GM23338 (cell line): ENCODE measurements around the gene ITIH3. TPM values are rescaled to one million over a fixed set of nuclear protein-coding genes. Genes with fewer than 3 reads are reported as not detected.

ENCODE experiments used
- ATAC-seq: fragments of 200-7000 bp; cut with Tn5 transposase; 3 replicates; pipeline ENCODE4 v1.9.1; 2020
- DNase-seq: peaks from one replicate; pipeline ENCODE4 v3.0.0-alpha.2; 2015; ENCODE audit warnings: low spot score
- H2AFZ ChIP-seq: fragments of 200-600 bp; sonication (generic); 2 replicates; pipeline ENCODE4 v1.8.0; 2016; ENCODE audit warnings: antibody characterized with exemption, mild to moderate bottlenecking, moderate library complexity
- H3F3A ChIP-seq: fragments of 200-600 bp; sonication (generic); replicated peaks from 2 replicates; pipeline ENCODE4 v1.8.0; 2017; ENCODE audit warnings: antibody characterized with exemption, mixed run types, low read depth
- H3K27ac ChIP-seq: fragments of 200-600 bp; sonication (generic); 2 replicates; pipeline ENCODE4 v1.6.1; 2016; ENCODE audit warnings: low read depth
- H3K27me3 ChIP-seq: fragments of 200-600 bp; sonication (generic); 2 replicates; pipeline ENCODE4 v1.8.0; 2016; ENCODE audit warnings: mild to moderate bottlenecking, mixed run types, moderate library complexity; ENCODE audit not compliant: insufficient read depth
- H3K36me3 ChIP-seq: fragments of 200-600 bp; sonication (generic); 2 replicates; pipeline ENCODE4 v1.8.0; 2016; ENCODE audit warnings: mild to moderate bottlenecking; ENCODE audit not compliant: insufficient read depth
- H3K4me1 ChIP-seq: fragments of 200-600 bp; sonication (generic); 2 replicates; pipeline ENCODE4 v1.8.0; 2016; ENCODE audit warnings: mild to moderate bottlenecking, moderate library complexity; ENCODE audit not compliant: insufficient read depth
- H3K4me2 ChIP-seq: fragments of 200-600 bp; sonication (generic); 2 replicates; pipeline ENCODE4 v1.7.1; 2017; ENCODE audit warnings: mixed run types
- H3K4me3 ChIP-seq: fragments of 200-600 bp; sonication (generic); 2 replicates; pipeline ENCODE4 v1.6.1; 2016; ENCODE audit warnings: mixed run types
- H3K79me2 ChIP-seq: fragments of 200-600 bp; sonication (generic); replicated peaks from 2 replicates; pipeline ENCODE4 v1.8.0; 2017; ENCODE audit warnings: mild to moderate bottlenecking; ENCODE audit not compliant: insufficient read depth
- H3K9me2 ChIP-seq: fragments of 200-600 bp; sonication (generic); 2 replicates; pipeline ENCODE4 v1.8.0; 2017; ENCODE audit not compliant: insufficient read depth
- H4K20me1 ChIP-seq: fragments of 200-600 bp; sonication (generic); replicated peaks from 2 replicates; pipeline ENCODE4 v1.8.0; 2017; ENCODE audit warnings: mild to moderate bottlenecking; ENCODE audit not compliant: insufficient read depth
- H3K27ac Mint-ChIP-seq: 2 replicates; pipeline ENCODE4 v1.8.0; 2020; ENCODE audit warnings: inconsistent platforms, mild to moderate bottlenecking, moderate library complexity, mixed read lengths
- H3K27me3 Mint-ChIP-seq: 3 replicates; pipeline ENCODE4 v1.8.0; 2022; ENCODE audit warnings: low read depth, mild to moderate bottlenecking, moderate library complexity, mixed read lengths, inconsistent platforms; ENCODE audit not compliant: insufficient read depth, poor library complexity
- H3K36me3 Mint-ChIP-seq: 3 replicates; pipeline ENCODE4 v1.8.0; 2021; ENCODE audit warnings: low read depth, mild to moderate bottlenecking, inconsistent platforms, moderate library complexity, mixed read lengths
- H3K4me1 Mint-ChIP-seq: 3 replicates; pipeline ENCODE4 v1.8.0; 2020; ENCODE audit warnings: mild to moderate bottlenecking, inconsistent platforms, mixed read lengths
- H3K4me3 Mint-ChIP-seq: 3 replicates; pipeline ENCODE4 v1.8.0; 2021; ENCODE audit warnings: moderate library complexity, mild to moderate bottlenecking, inconsistent platforms, mixed read lengths
- H3K9me3 Mint-ChIP-seq: 3 replicates; pipeline ENCODE4 v1.8.0; 2020; ENCODE audit warnings: moderate library complexity, mild to moderate bottlenecking, inconsistent platforms, mixed read lengths
- CREB1 ChIP-seq: fragments of 250-450 bp; sonication (Bioruptor Pico); IDR thresholded peaks from 2 replicates; pipeline ENCODE4 v1.5.0; 2020; ENCODE audit warnings: low read depth, mild to moderate bottlenecking, moderate library complexity
- EZH2 ChIP-seq: fragments of 200-600 bp; sonication (generic); IDR thresholded peaks from one replicate; pipeline ENCODE4 v1.8.0; 2017; ENCODE audit warnings: antibody characterized with exemption, mild to moderate bottlenecking, low read depth; ENCODE audit not compliant: unreplicated experiment
- EZH2phosphoT487 ChIP-seq: fragments of 200-600 bp; sonication (generic); IDR thresholded peaks from one replicate; pipeline ENCODE4 v1.8.1; 2018; ENCODE audit warnings: antibody characterized with exemption; ENCODE audit not compliant: unreplicated experiment
- NANOG ChIP-seq: IDR thresholded peaks from 2 replicates; pipeline ENCODE4 v1.6.1; 2016; ENCODE audit warnings: antibody characterized with exemption, borderline replicate concordance
- POLR2AphosphoS5 ChIP-seq: IDR thresholded peaks from 2 replicates; pipeline ENCODE4 v1.6.1; 2016; ENCODE audit warnings: antibody characterized with exemption, low read depth
- ZNF114 ChIP-seq: fragments of 250-450 bp; sonication (Bioruptor Pico); IDR thresholded peaks from 2 replicates; pipeline ENCODE4 v1.5.0; 2020; ENCODE audit warnings: mild to moderate bottlenecking, moderate library complexity
- ZNF331 ChIP-seq: fragments of 250-450 bp; sonication (Bioruptor Pico); IDR thresholded peaks from 2 replicates; pipeline ENCODE4 v1.5.0; 2020; ENCODE audit warnings: low read depth, mild to moderate bottlenecking, moderate library complexity
- polyA plus RNA-seq: library from polyadenylated mRNA; unstranded; fragments of >200 nt; fragmentation: Nextera tagmentation; extraction: Ambion mirVana; gene quantifications from 2 replicates; pipeline ENCODE4 v1.2.1, GENCODE V29; 2016
- total RNA-seq: library from RNA; depleted of rRNA; stranded (reverse); fragments of >200 nt; shearing (Covaris generic); gene quantifications from 2 replicates; pipeline ENCODE4 v1.2.3, GENCODE V29; 2014
- TF ChIP-seq, protein P1 (sequence below): IDR thresholded peaks from 2 replicates; pipeline ENCODE4 v1.6.1; 2016; ENCODE audit warnings: antibody characterized with exemption
- TF ChIP-seq, protein P2 (sequence below): IDR thresholded peaks from one replicate; pipeline ENCODE4 v1.6.1; 2018; ENCODE audit warnings: antibody characterized with exemption; ENCODE audit not compliant: unreplicated experiment
- TF ChIP-seq, protein P3 (sequence below), 2 experiments: fragments of 200-600 bp in 1 of 2; sonication (generic) in 1 of 2; conservative IDR thresholded peaks; 2 replicates each; pipeline versions ENCODE4 v1.5.1 to v1.6.1; 2016 to 2017; ENCODE audit warnings: antibody characterized with exemption in 2 of 2, low read depth in 2 of 2, mild to moderate bottlenecking in 2 of 2, moderate library complexity in 1 of 2

Gene ITIH3
- total and polyA plus RNA-seq, 2 experiments from 2014 or later: not detected

DNA sequence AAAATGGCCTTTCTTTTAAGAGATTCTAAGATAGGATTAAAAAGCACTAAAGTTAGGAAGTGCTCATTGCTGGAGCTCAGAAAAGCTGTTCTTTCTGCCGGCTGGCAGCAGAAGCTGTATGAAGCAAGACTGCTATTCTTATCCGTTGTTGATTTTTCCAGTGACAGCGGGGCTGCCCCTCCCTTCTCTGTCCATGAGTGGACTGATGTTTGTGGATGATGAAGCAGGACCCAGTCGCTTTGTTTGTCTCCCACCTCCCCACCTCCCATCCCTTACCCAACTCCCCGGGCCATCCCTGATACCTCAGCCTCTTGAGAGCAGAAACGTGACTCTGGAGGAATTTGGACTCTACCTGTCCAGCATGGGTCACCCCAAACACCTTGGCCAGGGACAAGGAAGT, 50.6 kb downstream of the ITIH3 start:
- no peak for DNase-seq
- no peak for ATAC-seq

DNA sequence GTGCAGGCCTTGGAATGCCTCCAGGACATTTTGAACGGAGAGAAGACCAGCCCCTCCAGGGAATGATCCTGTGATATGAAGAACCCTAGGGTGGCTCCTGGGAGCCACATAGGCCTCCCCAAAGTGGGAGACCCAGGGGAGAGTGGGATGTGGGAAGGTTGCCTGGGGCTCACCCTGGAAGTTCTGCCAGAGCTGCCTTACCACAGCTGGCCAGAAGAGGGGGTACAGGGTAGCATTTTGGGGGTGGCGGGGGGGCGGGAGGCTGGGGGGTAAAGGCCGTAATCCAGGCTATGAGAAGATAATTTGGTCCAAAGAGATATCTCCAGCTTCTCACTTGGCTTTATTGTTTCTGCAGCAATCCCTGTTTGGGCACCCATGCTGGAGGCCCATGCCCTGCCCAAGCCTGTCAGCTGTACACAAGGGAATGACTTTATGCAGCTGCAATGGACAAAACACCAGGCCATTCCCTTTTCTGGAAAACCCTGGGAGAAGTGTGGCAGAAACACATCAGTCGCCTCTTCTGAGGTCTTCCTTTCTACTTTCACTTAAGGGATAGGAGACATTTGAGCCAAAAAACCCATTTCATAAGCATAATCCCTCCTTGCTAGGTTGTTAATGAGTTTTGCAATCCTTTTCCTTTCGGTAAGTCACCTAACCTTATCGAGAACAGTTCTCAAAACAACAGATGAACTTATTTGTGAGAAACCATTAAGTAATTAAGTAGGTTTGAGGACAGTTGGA, 51.3 kb downstream of the ITIH3 start:
- no peaks in the 10 kb centered on the region for H3K9me2 ChIP-seq

More for the DNA sequence above, 50.6 kb downstream of the ITIH3 start:
- peaks cover 36% of the 10 kb centered on the region for H3K36me3 Mint-ChIP-seq
- H3K4me3 Mint-ChIP-seq: no peak overlapping the region
- no peaks in the 10 kb centered on the region for H3F3A ChIP-seq
- H3K79me2 ChIP-seq: no peaks in the 10 kb centered on the region
- H3K4me1 Mint-ChIP-seq: peaks cover 11% of the 10 kb centered on the region
- 0 out of 2 replicates have a peak, but pooled peaks cover 3% of the 10 kb centered on the region for H3K36me3 ChIP-seq
- no peak overlapping the region for H3K4me3 ChIP-seq
- no peak overlapping the region for H3K4me2 ChIP-seq
- H3K9me2 ChIP-seq: no peaks in the 10 kb centered on the region
- peaks cover 2% of the 10 kb centered on the region; the same call in 1 of the 2 replicates for H4K20me1 ChIP-seq
- H3K4me1 ChIP-seq: 0 out of 2 replicates have a peak, but pooled peaks cover 4% of the 10 kb centered on the region
- H3K27me3 ChIP-seq: no peaks in the 10 kb centered on the region
- H2AFZ ChIP-seq: no peak overlapping the region
- peaks cover 9% of the 10 kb centered on the region for H3K27me3 Mint-ChIP-seq
- TF ChIP-seq POLR2AphosphoS5 (no peak), NANOG (no peak), ZNF331 (CRISPR knock-in tag) (no peak), CREB1 (CRISPR knock-in tag) (no peak), ZNF114 (CRISPR knock-in tag) (no peak), EZH2 (no peak)
- TF ChIP-seq, protein P1, sequence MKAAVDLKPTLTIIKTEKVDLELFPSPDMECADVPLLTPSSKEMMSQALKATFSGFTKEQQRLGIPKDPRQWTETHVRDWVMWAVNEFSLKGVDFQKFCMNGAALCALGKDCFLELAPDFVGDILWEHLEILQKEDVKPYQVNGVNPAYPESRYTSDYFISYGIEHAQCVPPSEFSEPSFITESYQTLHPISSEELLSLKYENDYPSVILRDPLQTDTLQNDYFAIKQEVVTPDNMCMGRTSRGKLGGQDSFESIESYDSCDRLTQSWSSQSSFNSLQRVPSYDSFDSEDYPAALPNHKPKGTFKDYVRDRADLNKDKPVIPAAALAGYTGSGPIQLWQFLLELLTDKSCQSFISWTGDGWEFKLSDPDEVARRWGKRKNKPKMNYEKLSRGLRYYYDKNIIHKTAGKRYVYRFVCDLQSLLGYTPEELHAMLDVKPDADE: no peak
- TF ChIP-seq, protein P2, sequence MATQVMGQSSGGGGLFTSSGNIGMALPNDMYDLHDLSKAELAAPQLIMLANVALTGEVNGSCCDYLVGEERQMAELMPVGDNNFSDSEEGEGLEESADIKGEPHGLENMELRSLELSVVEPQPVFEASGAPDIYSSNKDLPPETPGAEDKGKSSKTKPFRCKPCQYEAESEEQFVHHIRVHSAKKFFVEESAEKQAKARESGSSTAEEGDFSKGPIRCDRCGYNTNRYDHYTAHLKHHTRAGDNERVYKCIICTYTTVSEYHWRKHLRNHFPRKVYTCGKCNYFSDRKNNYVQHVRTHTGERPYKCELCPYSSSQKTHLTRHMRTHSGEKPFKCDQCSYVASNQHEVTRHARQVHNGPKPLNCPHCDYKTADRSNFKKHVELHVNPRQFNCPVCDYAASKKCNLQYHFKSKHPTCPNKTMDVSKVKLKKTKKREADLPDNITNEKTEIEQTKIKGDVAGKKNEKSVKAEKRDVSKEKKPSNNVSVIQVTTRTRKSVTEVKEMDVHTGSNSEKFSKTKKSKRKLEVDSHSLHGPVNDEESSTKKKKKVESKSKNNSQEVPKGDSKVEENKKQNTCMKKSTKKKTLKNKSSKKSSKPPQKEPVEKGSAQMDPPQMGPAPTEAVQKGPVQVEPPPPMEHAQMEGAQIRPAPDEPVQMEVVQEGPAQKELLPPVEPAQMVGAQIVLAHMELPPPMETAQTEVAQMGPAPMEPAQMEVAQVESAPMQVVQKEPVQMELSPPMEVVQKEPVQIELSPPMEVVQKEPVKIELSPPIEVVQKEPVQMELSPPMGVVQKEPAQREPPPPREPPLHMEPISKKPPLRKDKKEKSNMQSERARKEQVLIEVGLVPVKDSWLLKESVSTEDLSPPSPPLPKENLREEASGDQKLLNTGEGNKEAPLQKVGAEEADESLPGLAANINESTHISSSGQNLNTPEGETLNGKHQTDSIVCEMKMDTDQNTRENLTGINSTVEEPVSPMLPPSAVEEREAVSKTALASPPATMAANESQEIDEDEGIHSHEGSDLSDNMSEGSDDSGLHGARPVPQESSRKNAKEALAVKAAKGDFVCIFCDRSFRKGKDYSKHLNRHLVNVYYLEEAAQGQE: no peak
- no peak overlapping the region for H3K27ac Mint-ChIP-seq
- no peaks in the 10 kb centered on the region for H3K9me3 Mint-ChIP-seq
- no peak overlapping the region for H3K27ac ChIP-seq

More for the DNA sequence above, 51.3 kb downstream of the ITIH3 start:
- Histone ChIP-seq H3K79me2 (no peaks in the 10 kb centered on the region), H3K4me3 (no peak overlapping the region), H2AFZ (no peak overlapping the region), H4K20me1 (peaks cover 2% of the 10 kb centered on the region; the same call in 1 of the 2 replicates), H3K4me2 (no peak overlapping the region), H3K4me1 (0 out of 2 replicates have a peak, but pooled peaks cover 4% of the 10 kb centered on the region), H3K36me3 (0 out of 2 replicates have a peak, but pooled peaks cover 3% of the 10 kb centered on the region), H3K27me3 (no peaks in the 10 kb centered on the region), H3K27ac (no peak overlapping the region), H3F3A (no peaks in the 10 kb centered on the region)
- no peak overlapping the region for H3K4me3 Mint-ChIP-seq
- H3K27me3 Mint-ChIP-seq: peaks cover 7% of the 10 kb centered on the region
- H3K4me1 Mint-ChIP-seq: peaks cover 11% of the 10 kb centered on the region
- no peak for TF ChIP-seq ZNF114 (CRISPR knock-in tag)
- TF ChIP-seq, protein P3, sequence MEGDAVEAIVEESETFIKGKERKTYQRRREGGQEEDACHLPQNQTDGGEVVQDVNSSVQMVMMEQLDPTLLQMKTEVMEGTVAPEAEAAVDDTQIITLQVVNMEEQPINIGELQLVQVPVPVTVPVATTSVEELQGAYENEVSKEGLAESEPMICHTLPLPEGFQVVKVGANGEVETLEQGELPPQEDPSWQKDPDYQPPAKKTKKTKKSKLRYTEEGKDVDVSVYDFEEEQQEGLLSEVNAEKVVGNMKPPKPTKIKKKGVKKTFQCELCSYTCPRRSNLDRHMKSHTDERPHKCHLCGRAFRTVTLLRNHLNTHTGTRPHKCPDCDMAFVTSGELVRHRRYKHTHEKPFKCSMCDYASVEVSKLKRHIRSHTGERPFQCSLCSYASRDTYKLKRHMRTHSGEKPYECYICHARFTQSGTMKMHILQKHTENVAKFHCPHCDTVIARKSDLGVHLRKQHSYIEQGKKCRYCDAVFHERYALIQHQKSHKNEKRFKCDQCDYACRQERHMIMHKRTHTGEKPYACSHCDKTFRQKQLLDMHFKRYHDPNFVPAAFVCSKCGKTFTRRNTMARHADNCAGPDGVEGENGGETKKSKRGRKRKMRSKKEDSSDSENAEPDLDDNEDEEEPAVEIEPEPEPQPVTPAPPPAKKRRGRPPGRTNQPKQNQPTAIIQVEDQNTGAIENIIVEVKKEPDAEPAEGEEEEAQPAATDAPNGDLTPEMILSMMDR (conservative IDR thresholded peaks at IDR 0.05; ENCODE audit: low read depth in 2 of 2): peak; percentile 47 to 51; a peak in 3 of 4 replicates
- no peak for TF ChIP-seq NANOG
- TF ChIP-seq, protein P1: no peak
- TF ChIP-seq EZH2phosphoT487: no peak
- no peak for TF ChIP-seq ZNF331 (CRISPR knock-in tag)
- no peaks in the 10 kb centered on the region for H3K9me3 Mint-ChIP-seq
- peak; percentile 47 for DNase-seq
- peak; percentile 75 for ATAC-seq
- H3K36me3 Mint-ChIP-seq: peaks cover 35% of the 10 kb centered on the region
- H3K27ac Mint-ChIP-seq: no peak overlapping the region
